GM18508 (cell line): ENCODE data around the gene BBS2.

Experiments
- ATAC-seq: cut with Tn5 transposase; IDR thresholded peaks from one replicate; pipeline ENCODE4 v1.9.1; 2021; ENCODE audit warnings: moderate number of reproducible peaks; ENCODE audit not compliant: insufficient read depth, unreplicated experiment

BBS2 gene

GRCh38 chr16:56519459-56520250, at the start of gene BBS2:
TSS of gene BBS2 (minus strand) at chr16:56520024. CDS start at chr16:56519862, 162 bp downstream.
- ATAC-seq = no peak

DNA sequence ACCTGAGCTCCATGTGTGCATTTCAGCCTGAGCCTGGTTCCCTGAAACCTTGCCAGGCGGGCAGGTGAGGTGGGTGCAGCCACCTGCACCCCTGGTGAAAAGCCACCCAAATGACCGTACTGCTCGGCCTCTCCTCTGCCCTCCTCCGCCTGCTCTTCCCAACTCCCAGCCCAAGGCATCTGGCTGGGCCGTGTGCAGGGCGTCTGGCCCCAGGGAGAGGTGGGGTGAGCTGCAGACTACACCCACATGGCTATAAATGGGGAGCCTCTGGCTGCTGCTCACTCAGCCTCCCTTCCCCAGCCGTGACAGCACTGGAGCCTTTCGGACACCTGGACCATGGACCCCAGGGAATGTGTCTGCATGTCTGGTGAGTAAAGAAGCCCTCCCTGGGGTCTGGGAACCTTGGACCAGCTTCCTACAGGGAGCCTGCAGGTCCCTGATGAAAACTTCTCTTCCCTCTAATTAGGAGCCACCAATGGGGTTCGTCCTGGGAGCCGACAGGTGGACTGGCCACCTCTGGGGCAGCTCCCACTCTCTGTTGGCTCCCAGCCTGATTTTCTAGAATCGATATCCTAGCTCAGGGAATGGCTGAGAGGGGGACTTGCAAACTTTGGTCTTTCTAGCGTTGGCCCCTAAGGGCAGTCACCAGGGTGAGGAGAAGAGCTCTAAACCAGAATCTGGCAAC, 45.1 kb upstream of the BBS2 start, which contains the start of gene MT4:
TSS of gene MT4 (plus strand) at position 281 of the 685 bp plus-strand sequence. CDS start at position 337, 56 bp downstream.
- no peak for ATAC-seq

- ATAC-seq = no peak
Observed at GRCh38 chr16:56561126-56561525, 41.3 kb upstream of the BBS2 start.

DNA sequence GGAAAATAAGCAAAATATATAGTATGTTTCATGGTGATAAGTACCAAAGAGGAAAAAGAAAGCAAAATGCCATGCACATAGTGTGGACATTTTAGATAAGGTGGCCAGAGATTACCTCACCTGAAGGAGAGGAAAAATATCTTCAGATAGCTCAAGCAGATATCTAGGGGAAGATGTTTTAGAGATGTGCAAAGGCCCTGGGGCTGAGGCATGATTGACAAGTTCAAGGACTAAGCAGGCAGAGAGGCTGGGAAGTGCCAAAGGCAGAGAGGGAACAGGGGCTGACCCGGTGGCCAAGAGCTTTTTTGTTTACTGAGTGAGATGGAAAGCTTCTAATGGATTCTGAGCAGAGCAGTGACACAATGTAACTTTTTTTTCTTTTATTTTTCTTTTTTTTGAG, 40.6 kb upstream of the BBS2 start:
- ATAC-seq = no peak

- no peak for ATAC-seq
Observed at GRCh38 chr16:56559109-56559508, 39.3 kb upstream of the BBS2 start.

DNA sequence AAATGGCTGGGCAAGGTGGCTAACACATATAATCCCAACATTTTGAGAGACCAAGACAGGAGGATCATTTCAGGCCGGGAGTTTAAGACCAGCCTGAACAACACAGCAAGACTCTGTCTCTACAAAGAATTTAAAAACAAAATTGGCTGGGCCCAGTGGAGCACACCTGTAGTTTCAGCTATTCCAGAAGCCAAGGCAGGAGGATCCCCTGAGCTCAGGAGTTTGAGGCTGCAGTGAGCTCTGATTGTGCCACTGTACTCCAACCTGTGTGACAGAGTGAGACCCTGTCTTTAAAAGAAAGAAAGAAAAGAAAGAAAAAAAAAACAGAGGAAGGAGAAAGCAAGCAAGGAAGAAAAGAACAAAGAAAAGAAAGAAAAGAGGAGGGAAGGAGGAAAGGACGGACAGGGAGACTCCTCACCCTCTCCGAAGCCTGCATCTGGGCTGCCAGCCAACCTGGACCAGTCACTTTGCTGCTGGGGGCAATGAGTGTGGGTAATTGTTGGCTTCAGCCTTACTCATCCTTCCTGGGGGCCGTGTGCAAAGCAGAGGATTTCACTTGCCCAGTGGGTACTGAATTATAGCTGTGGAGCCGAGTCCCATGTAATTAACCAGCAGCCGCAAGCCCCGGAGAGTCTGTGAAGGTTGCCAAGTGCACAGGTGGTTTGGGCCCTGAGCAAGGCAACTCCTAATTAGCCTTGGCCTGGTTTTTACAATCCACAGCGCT, 38.4 kb upstream of the BBS2 start:
- ATAC-seq = no peak

DNA sequence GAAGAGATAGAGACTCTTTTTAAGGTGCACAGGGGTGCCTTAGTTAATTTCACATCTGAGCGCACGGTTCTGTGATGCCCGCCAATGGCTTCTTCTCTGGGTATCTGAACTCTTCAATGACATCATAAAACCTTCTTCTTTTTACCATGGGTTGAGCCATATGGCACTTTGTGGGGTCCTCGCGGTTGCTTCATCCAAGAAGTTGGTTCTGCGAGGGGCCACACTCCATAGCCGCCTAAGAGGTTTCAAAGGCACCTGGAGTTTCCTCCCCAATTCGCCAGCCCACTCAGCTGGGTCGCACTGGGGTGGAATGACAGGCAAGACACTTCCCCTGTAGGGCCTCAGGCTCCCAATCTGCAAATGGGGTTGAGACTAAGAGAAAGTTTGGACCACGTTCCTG, 34.6 kb upstream of the BBS2 start:
- ATAC-seq = no peak

- ATAC-seq = no peak
Observed at GRCh38 chr16:56551796-56552738, 32.2 kb upstream of the BBS2 start.

- ATAC-seq = no peak
Observed at GRCh38 chr16:56549744-56550385, 30.0 kb upstream of the BBS2 start.

DNA sequence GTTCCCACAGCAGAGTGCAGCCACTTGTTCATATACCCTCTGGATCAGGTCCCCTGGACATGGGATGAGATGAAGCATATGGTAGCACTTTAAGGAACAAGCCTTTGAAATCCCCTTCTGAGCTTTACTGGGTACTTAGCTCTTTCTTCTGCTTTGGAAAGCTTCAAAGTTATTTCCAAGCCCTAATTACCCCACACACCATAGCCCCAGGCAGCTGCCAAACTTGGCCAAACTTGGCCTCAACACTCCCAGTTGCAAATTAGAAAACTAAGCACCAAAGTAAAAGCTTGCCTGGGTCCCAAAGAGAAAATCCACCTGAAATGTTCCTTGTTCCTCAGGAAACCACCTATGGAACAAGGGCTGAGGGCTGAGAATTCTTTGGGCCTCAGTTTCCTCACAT, 29.3 kb upstream of the BBS2 start:
- ATAC-seq = no peak

GRCh38 chr16:56547949-56548567, 28.2 kb upstream of the BBS2 start:
- no peak for ATAC-seq

GRCh38 chr16:56547120-56547948, 27.5 kb upstream of the BBS2 start:
- no peak for ATAC-seq

GRCh38 chr16:56542039-56542438, 22.2 kb upstream of the BBS2 start:
- ATAC-seq = no peak

DNA sequence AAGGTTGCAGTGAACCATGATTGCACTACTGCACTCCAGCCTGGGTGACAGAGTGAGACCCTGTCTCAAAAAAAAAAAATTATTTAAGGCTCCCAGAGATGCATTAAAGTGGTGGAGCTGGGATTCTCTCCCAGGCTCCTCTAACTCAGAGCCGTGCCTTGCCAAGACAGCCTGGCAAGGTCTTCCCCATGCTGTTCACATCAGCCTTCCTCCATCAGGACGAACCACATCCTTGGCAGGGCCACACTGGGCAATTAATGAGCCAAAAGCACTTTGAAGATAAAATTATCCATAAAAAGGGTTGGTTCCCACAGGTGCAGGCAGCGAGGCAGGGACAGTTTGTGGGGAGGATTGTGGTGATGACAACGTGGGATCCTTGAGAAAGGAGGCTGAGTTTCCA, 19.8 kb upstream of the BBS2 start:
- ATAC-seq = no peak

GRCh38 chr16:56538331-56538730, 18.5 kb upstream of the BBS2 start:
- ATAC-seq = no peak

DNA sequence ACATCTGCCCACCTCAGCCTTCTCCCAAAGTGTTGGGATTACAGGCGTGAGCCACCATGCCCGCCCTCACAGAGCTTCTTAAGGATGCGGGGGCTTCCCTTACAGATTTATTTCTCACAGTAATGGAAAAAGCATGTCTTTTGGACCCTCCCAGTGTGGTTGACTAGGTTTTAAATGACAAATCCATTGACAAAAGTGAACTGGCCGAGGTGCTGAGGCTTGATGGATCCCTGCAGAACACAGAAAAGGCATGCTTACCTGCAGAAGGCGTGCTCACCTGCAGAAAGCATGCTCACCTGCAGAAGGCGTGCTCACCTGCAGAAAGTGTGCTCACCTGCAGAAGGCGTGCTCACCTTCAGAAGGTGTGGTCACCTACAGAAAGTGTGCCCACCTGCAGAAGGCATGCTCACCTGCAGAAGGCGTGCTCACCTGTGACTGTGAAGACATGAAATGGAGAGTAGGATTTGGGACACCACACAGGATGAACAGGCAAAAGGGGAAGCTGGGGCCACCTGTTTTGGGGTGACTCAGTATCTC, 15.1 kb upstream of the BBS2 start:
- no peak for ATAC-seq

DNA sequence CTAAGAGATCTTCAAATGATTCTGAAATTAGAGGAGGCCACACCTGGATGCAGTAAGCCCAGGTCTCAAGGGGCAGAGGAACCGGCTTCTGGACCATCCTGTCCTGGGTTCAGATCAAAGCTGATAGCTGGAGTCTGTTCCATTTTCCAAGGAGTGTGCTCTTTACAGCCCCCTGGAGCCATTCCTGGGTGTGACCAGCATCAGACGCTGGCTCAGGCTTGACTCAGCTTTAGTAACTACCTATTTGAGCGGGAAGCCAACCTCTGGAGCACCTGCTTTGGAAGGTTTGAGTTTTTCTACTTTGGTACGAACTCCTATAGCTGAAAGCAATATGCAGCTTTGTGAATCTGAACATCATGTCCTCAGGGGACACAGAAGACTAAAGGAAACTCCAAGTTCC, 12.9 kb upstream of the BBS2 start:
- no peak for ATAC-seq

GRCh38 chr16:56530872-56531271, 11.0 kb upstream of the BBS2 start:
- ATAC-seq = no peak
